IMR-90 (cell line): Measurements from ENCODE around the gene EDN2. TPM values are rescaled to one million over a fixed set of nuclear protein-coding genes. Genes with fewer than 3 reads are reported as not detected.

Experiments
- ATAC-seq: fragments of 200-7000 bp; cut with Tn5 transposase; 2 replicates; pipeline ENCODE4 v1.9.1; 2020; ENCODE audit warnings: low read depth, mild to moderate bottlenecking, moderate library complexity
- BruUV-seq: library from RNA; stranded (reverse); fragments of 400-500 nt; replicated peaks from 2 replicates; lab custom pipeline; 2021; lab: Mats Ljungman, UMichigan
- CTCF ChIA-PET: fragments of 300-600 bp; formaldehyde crosslinking; extraction: SDS; loops from one replicate; lab custom pipeline; 2021; ENCODE audit warnings: antibody characterized with exemption; lab: Yijun Ruan, JAX
- POLR2A ChIA-PET: fragments of 300-600 bp; sonication (Branson Sonifier 250); formaldehyde crosslinking; loops from one replicate; lab custom pipeline; 2022; ENCODE audit warnings: antibody characterized with exemption; ENCODE audit not compliant: unreplicated experiment; lab: Charles Lee
- DNase-seq: peaks from one replicate; pipeline ENCODE4 v3.0.0; 2013
- H2AFZ ChIP-seq: replicated peaks from 2 replicates; pipeline ENCODE3; 2013; ENCODE audit warnings: low read length, mild to moderate bottlenecking; ENCODE audit not compliant: poor library complexity
- H2AK5ac ChIP-seq: 2 replicates; pipeline ENCODE4 v1.6.1; 2013; ENCODE audit warnings: low read depth, low read length, inconsistent platforms
- H2AK9ac ChIP-seq: replicated peaks from 2 replicates; pipeline ENCODE3; 2013; ENCODE audit warnings: mild to moderate bottlenecking, low read depth, low read length, moderate library complexity; ENCODE audit not compliant: poor library complexity
- H2BK120ac ChIP-seq: 2 replicates; pipeline ENCODE4 v1.6.1; 2013; ENCODE audit warnings: low read depth, low read length, inconsistent platforms
- H2BK15ac ChIP-seq: 3 replicates; pipeline ENCODE4 v1.6.1; 2013; ENCODE audit warnings: low read depth, low read length, inconsistent platforms
- H2BK20ac ChIP-seq: 2 replicates; pipeline ENCODE4 v1.6.1; 2013; ENCODE audit warnings: low read depth, mild to moderate bottlenecking, inconsistent platforms, low read length, moderate library complexity
- H2BK5ac ChIP-seq: 2 replicates; pipeline ENCODE4 v1.6.1; 2013; ENCODE audit warnings: mild to moderate bottlenecking, low read depth, low read length, inconsistent platforms; ENCODE audit not compliant: poor library complexity, severe bottlenecking
- H3K14ac ChIP-seq: replicated peaks from 2 replicates; pipeline ENCODE4 v1.6.1; 2013; ENCODE audit warnings: low read depth, low read length, inconsistent platforms
- H3K18ac ChIP-seq: 2 replicates; pipeline ENCODE4 v1.6.1; 2013; ENCODE audit warnings: low read depth, low read length, control low read depth
- H3K23ac ChIP-seq: 2 replicates; pipeline ENCODE4 v1.6.1; 2013; ENCODE audit warnings: low read depth, low read length, inconsistent platforms
- H3K27ac ChIP-seq: 2 replicates; pipeline ENCODE4 v1.5.1; 2013; ENCODE audit warnings: mild to moderate bottlenecking, control low read depth, low read length; ENCODE audit not compliant: insufficient read depth
- H3K27me3 ChIP-seq: 2 replicates; pipeline ENCODE4 v1.6.1; 2013; ENCODE audit warnings: low read length; ENCODE audit not compliant: control insufficient read depth, insufficient read depth
- H3K36me3 ChIP-seq: 2 replicates; pipeline ENCODE4 v1.6.1; 2013; ENCODE audit warnings: low read length, mixed read lengths; ENCODE audit not compliant: control insufficient read depth, insufficient read depth
- H3K4ac ChIP-seq: 2 replicates; pipeline ENCODE4 v1.6.1; 2013; ENCODE audit warnings: low read depth, low read length, inconsistent platforms
- H3K4me1 ChIP-seq: 2 replicates; pipeline ENCODE4 v1.6.1; 2013; ENCODE audit warnings: low read length, mixed read lengths; ENCODE audit not compliant: control insufficient read depth, insufficient read depth
- H3K4me2 ChIP-seq: 2 replicates; pipeline ENCODE4 v1.6.1; 2013; ENCODE audit warnings: low read depth, mild to moderate bottlenecking, control low read depth, low read length, moderate library complexity
- H3K4me3 ChIP-seq: 2 replicates; pipeline ENCODE4 v1.5.1; 2013; ENCODE audit warnings: low read depth, mild to moderate bottlenecking, control low read depth, low read length, moderate library complexity; ENCODE audit not compliant: insufficient read depth
- H3K56ac ChIP-seq: 2 replicates; pipeline ENCODE4 v1.6.1; 2013; ENCODE audit warnings: low read length, inconsistent platforms; ENCODE audit not compliant: insufficient read depth; ENCODE audit errors: extremely low read depth
- H3K79me1 ChIP-seq, 2 experiments: 2 replicates each; pipeline ENCODE4 v1.6.1; 2013; ENCODE audit warnings: low read length in 2 of 2, inconsistent platforms in 1 of 2, low read depth in 1 of 2
- H3K9ac ChIP-seq: 2 replicates; pipeline ENCODE4 v1.6.1; 2013; ENCODE audit warnings: low read depth, low read length, control low read depth
- H3K9me1 ChIP-seq: 2 replicates; pipeline ENCODE4 v1.6.1; 2013; ENCODE audit warnings: low read length, inconsistent platforms; ENCODE audit not compliant: insufficient read depth
- H3K9me3 ChIP-seq: 2 replicates; pipeline ENCODE4 v1.6.1; 2013; ENCODE audit warnings: low read length; ENCODE audit not compliant: control insufficient read depth, insufficient read depth
- H4K20me1 ChIP-seq: 2 replicates; pipeline ENCODE4 v1.6.1; 2013; ENCODE audit warnings: low read length, inconsistent platforms; ENCODE audit not compliant: insufficient read depth
- H4K5ac ChIP-seq: 2 replicates; pipeline ENCODE4 v1.6.1; 2013; ENCODE audit warnings: mild to moderate bottlenecking, low read depth, low read length, control low read depth
- H4K8ac ChIP-seq, 2 experiments: 2 replicates each; pipeline ENCODE4 v1.6.1; 2013; ENCODE audit warnings: low read depth in 2 of 2, low read length in 2 of 2, control low read depth in 1 of 2, inconsistent platforms in 1 of 2
- H4K91ac ChIP-seq: 2 replicates; pipeline ENCODE4 v1.6.1; 2013; ENCODE audit warnings: low read depth, low read length, inconsistent platforms; ENCODE audit not compliant: insufficient read depth
- BHLHE40 ChIP-seq: fragments of 150-350 bp; IDR thresholded peaks from 2 replicates; pipeline ENCODE4 v1.6.1; 2016; ENCODE audit warnings: mild to moderate bottlenecking, low read depth, low read length
- ELK1 ChIP-seq: fragments of 150-350 bp; IDR thresholded peaks from 2 replicates; pipeline ENCODE4 v1.6.1; 2016; ENCODE audit warnings: low read depth, mild to moderate bottlenecking, low read length, moderate library complexity, borderline replicate concordance
- FOS ChIP-seq: fragments of 150-350 bp; IDR thresholded peaks from 2 replicates; pipeline ENCODE4 v1.6.1; 2016; ENCODE audit warnings: low read depth, low read length
- MXI1 ChIP-seq: IDR thresholded peaks from 2 replicates; pipeline ENCODE4 v1.6.1; 2012; ENCODE audit warnings: low read depth, mild to moderate bottlenecking, low read length, moderate library complexity, borderline replicate concordance
- POLR2A ChIP-seq: IDR thresholded peaks from 2 replicates; pipeline ENCODE4 v1.6.1; 2012; ENCODE audit warnings: mild to moderate bottlenecking, low read depth, low read length
- WGBS, 2 experiments: methylation state at CpG; one replicate each; pipeline versions ENCODE4 v1.1.5 to v1.1.7; 2013; ENCODE audit warnings: missing lambda C conversion rate in 2 of 2; ENCODE audit not compliant: insufficient read length in 1 of 2; ENCODE audit errors: extremely low coverage in 2 of 2; 5-methylcytosine and 5-hydroxymethylcytosine counted together
- dilution Hi-C: fragments of 300-500 bp; cut with HindIII; formaldehyde crosslinking; loops from one replicate; pipeline ENCODE4 v1.14.3; 2018; ENCODE audit warnings: low sequenced_read_pairs; ENCODE audit not compliant: unreplicated experiment
- in situ Hi-C: fragments of 300-500 bp; cut with MboI; formaldehyde crosslinking; loops from 3 replicates; pipeline ENCODE4 v1.14.3; 2019; ENCODE audit warnings: low sequenced_read_pairs, inconsistent platforms, mixed read lengths
- intact Hi-C: fragments of 100-400 bp; cut with micrococcal nuclease; formaldehyde crosslinking; loops from 2 replicates; pipeline ENCODE4 v1.10.0; 2022
- polyA plus RNA-seq, 3 experiments: library from polyadenylated mRNA; depleted of rRNA; stranded (reverse); fragments of >200 nt; gene quantifications; 2 replicates each; pipeline ENCODE4 v1.2.3, GENCODE V29; 2012; ENCODE audit warnings: low replicate concordance in 1 of 3
- total RNA-seq: library from RNA; depleted of rRNA; stranded (reverse); fragments of >200 nt; gene quantifications from 2 replicates; pipeline ENCODE4 v1.2.3, GENCODE V29; 2012

The EDN2 gene
- total and polyA plus RNA-seq, 2 of the 4 experiments (the other 2 are of a cell fraction) = 0.27 TPM; not detected in 1

DNA sequence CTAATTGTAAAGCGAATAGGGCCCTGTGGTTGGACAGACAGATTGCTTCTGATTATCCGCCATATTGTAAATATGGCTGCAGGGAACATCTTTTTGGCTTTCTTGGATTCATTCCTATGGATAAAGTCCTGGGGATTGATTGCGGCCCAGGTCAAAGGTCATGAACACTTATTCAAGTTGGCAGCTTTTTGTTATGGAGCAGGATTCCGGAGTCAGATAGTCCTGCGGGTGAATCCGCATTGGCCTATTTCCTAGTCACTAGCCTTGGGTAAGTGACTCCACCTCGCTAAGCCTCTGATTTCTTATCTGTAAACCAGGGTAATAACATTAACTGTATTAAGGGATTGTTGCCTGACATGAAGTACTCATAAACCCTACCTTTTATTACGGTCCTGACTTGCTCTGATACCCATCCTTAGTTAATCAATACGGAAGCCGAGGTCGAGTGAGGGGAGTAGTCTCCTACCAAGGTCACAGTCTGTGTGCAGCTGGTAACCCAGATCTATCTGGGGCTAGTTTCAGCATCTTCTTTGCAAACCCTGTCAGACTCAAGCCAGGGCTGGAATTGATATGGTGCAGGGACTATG, 31.7 kb downstream of the EDN2 start:
- no peak for ATAC-seq

More for the DNA sequence above, 31.7 kb downstream of the EDN2 start:
- H3K27ac ChIP-seq = no peak overlapping the region
- no peak overlapping the region for H3K9ac ChIP-seq
- no peak overlapping the region for H2BK5ac ChIP-seq
- no peak overlapping the region for H4K5ac ChIP-seq
- H3K9me1 ChIP-seq = 0 out of 2 replicates have a peak, but pooled peaks cover 2% of the 10 kb centered on the region
- intact Hi-C loops (no loop called here), in situ Hi-C loops (no loop called here), dilution Hi-C loops (no loop called here)
- H2BK120ac ChIP-seq = no peak overlapping the region
- no peaks in the 10 kb centered on the region for H3K79me1 ChIP-seq
- no peak overlapping the region for H4K91ac ChIP-seq
- CTCF ChIA-PET = no interaction called here
- H3K4me2 ChIP-seq = no peak overlapping the region
- H3K27me3 ChIP-seq = peaks cover 16% of the 10 kb centered on the region
- POLR2A ChIA-PET = no interaction called here
- no peak overlapping the region for H2AK5ac ChIP-seq
- no peak overlapping the region for H4K8ac ChIP-seq
- no peak overlapping the region for H3K4ac ChIP-seq
- H3K36me3 ChIP-seq = no peaks in the 10 kb centered on the region
- 100% methylated on average over 1 of the region's 11 CpGs; no CpG with 5 or more reads in 1 of the 2 experiments for WGBS, 2 experiments
- no peak overlapping the region for H2AK9ac ChIP-seq
- no peaks in the 10 kb centered on the region for H3K4me1 ChIP-seq
- H3K9me3 ChIP-seq = no peaks in the 10 kb centered on the region
- H3K4me3 ChIP-seq = no peak overlapping the region
- TF ChIP-seq BHLHE40 (no peak), POLR2A (no peak), FOS (no peak), ELK1 (no peak), MXI1 (no peak)
- no peak for DNase-seq
- H2AFZ ChIP-seq = no peak overlapping the region
- no peak overlapping the region for H3K14ac ChIP-seq
- H3K23ac ChIP-seq = no peak overlapping the region
- BruUV-seq = no TSS peak
- H3K56ac ChIP-seq = no peak overlapping the region
- H2BK20ac ChIP-seq = no peak overlapping the region
- H2BK15ac ChIP-seq = no peak overlapping the region
- H4K20me1 ChIP-seq = no peaks in the 10 kb centered on the region
- H3K18ac ChIP-seq = no peak overlapping the region
